Upper lobe of left lung (tissue), 6 donors: Measurements from ENCODE around the gene PTPRJ. TPM values are rescaled to one million over a fixed set of nuclear protein-coding genes. Genes with fewer than 3 reads are reported as not detected.

Experiments used
- ATAC-seq, 2 donors: fragments of 200-7000 bp; cut with Tn5 transposase; one replicate each; pipeline ENCODE4 v1.9.1; 2022; ENCODE audit warnings: mild to moderate bottlenecking in 2 of 2, moderate library complexity in 2 of 2; ENCODE audit not compliant: low FRiP score in 2 of 2
- DNase-seq, 2 donors: peaks; one replicate each; pipeline ENCODE4 v3.0.0-alpha.2; 2019 to 2020
- H3K27ac ChIP-seq, 4 donors: fragments of 200-600 bp; sonication (generic); one replicate each; pipeline ENCODE4 v1.5.1; 2016 to 2019
- H3K27me3 ChIP-seq, 4 donors: fragments of 200-600 bp; sonication (generic); one replicate each; pipeline ENCODE4 v1.5.1; 2017 to 2019
- H3K36me3 ChIP-seq, 4 donors: fragments of 200-600 bp; sonication (generic); one replicate each; pipeline ENCODE4 v1.5.1; 2016 to 2019
- H3K4me1 ChIP-seq, 4 donors: fragments of 200-600 bp; sonication (generic); one replicate each; pipeline ENCODE4 v1.5.1; 2018 to 2019
- H3K4me3 ChIP-seq, 4 donors: fragments of 200-600 bp; sonication (generic); one replicate each; pipeline ENCODE4 v1.5.1; 2017 to 2019; ENCODE audit warnings: mild to moderate bottlenecking in 2 of 4, moderate library complexity in 1 of 4
- H3K9me3 ChIP-seq, 4 donors: fragments of 200-600 bp; sonication (generic); one replicate each; pipeline ENCODE4 v1.5.1; 2018 to 2019
- EP300 ChIP-seq, 4 donors: sonication (generic); formaldehyde crosslinking; IDR thresholded peaks; one replicate each; pipeline ENCODE4 v1.5.1; 2017; ENCODE audit warnings: antibody characterized with exemption in 4 of 4, control low read depth in 2 of 4
- POLR2A ChIP-seq, 4 donors: fragments of 450-650 bp; IDR thresholded peaks; one replicate each; pipeline ENCODE4 v1.5.1; 2016 to 2017; ENCODE audit warnings: antibody characterized with exemption in 4 of 4, mild to moderate bottlenecking in 2 of 4
- POLR2AphosphoS5 ChIP-seq, 2 donors: sonication (generic); formaldehyde crosslinking; IDR thresholded peaks; one replicate each; pipeline ENCODE4 v1.5.1; 2017; ENCODE audit warnings: antibody characterized with exemption in 2 of 2
- WGBS, 2 donors: methylation state at CpG; one replicate each; pipeline ENCODE4 v1.1.5; 2017 to 2018; 5-methylcytosine and 5-hydroxymethylcytosine counted together
- total RNA-seq, 6 donors: library from RNA; depleted of rRNA in 4 of 6; stranded (reverse); fragments of >200 nt in 4 of 6; gene quantifications; one replicate each; pipeline versions ENCODE4 v1.1.0 to v1.2.1, GENCODE V29; 2016 to 2021
- TF ChIP-seq, protein P1 (sequence below), 6 experiments: fragments of 450-650 bp in 4 of 6; fragments of 200-600 bp in 2 of 6; sonication (generic) in 2 of 6; IDR thresholded peaks; one replicate each; pipeline ENCODE4 v1.5.1; 2016 to 2019; ENCODE audit warnings: antibody characterized with exemption in 6 of 6
- donor health status: DM: no; HTN: no; CAD: no; lungs with moderate emphysema.
- donor health status: DM: no; HTN: yes; CAD: no; lungs with severe emphysema.

The PTPRJ gene
- total RNA-seq, 6 donors from 2014 or later, result 17.9 to 50.4 (median 32.9) TPM

DNA sequence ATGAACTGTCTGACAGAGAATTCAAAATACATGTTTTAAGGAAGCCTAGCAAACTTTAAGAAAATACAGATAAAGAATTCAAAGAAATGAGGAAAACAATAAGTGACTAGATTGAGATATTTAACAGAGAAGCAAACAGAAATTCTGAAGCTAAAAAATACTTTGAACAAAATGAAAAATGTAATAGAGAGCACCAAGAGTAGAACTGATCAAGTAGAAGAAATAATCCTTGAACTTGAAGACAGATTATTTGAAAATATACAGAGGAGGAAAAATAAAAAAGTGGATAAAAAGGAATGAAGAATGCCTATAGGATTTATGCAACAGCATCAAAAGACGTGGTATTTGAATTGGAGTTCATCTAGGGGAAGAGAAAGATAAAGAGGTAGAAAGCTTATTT, 134.4 kb downstream of the PTPRJ start:
- no peak overlapping the region for H3K27ac ChIP-seq
- H3K36me3 ChIP-seq, result no peaks in the 10 kb centered on the region
- H3K9me3 ChIP-seq, result peaks cover 0 to 11% (median 2%) of the 10 kb centered on the region in 4 donors
- ATAC-seq (no peak), DNase-seq (no peak)
- peaks cover 4 to 6% (median 6%) of the 10 kb centered on the region in 4 donors for H3K4me1 ChIP-seq
- no peaks in the 10 kb centered on the region for H3K27me3 ChIP-seq
- H3K4me3 ChIP-seq, result no peak overlapping the region
- TF ChIP-seq, protein P1, sequence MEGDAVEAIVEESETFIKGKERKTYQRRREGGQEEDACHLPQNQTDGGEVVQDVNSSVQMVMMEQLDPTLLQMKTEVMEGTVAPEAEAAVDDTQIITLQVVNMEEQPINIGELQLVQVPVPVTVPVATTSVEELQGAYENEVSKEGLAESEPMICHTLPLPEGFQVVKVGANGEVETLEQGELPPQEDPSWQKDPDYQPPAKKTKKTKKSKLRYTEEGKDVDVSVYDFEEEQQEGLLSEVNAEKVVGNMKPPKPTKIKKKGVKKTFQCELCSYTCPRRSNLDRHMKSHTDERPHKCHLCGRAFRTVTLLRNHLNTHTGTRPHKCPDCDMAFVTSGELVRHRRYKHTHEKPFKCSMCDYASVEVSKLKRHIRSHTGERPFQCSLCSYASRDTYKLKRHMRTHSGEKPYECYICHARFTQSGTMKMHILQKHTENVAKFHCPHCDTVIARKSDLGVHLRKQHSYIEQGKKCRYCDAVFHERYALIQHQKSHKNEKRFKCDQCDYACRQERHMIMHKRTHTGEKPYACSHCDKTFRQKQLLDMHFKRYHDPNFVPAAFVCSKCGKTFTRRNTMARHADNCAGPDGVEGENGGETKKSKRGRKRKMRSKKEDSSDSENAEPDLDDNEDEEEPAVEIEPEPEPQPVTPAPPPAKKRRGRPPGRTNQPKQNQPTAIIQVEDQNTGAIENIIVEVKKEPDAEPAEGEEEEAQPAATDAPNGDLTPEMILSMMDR (IDR thresholded peaks at IDR 0.05), result no peak
- no peak for TF ChIP-seq EP300 (IDR thresholded peaks at IDR 0.05)
- no peak for TF ChIP-seq POLR2A (IDR thresholded peaks at IDR 0.05)
- TF ChIP-seq POLR2AphosphoS5 (IDR thresholded peaks at IDR 0.05), result no peak
- WGBS, 2 donors, result 95 to 98% methylated on average over 1 of the region's 1 CpG

- Histone ChIP-seq H3K27ac (no peak overlapping the region), H3K36me3 (peaks cover 0 to 8% (median 0%) of the 10 kb centered on the region in 4 donors), H3K4me1 (no peaks in the 10 kb centered on the region), H3K9me3 (peaks cover 0 to 11% (median 2%) of the 10 kb centered on the region in 4 donors), H3K4me3 (no peak overlapping the region), H3K27me3 (no peaks in the 10 kb centered on the region)
- ATAC-seq (no peak), DNase-seq (no peak)
- TF ChIP-seq, protein P1 (IDR thresholded peaks at IDR 0.05), result peak in 4 of 6 experiments; percentile 7 to 26 (median 19)
- no peak for TF ChIP-seq POLR2A (IDR thresholded peaks at IDR 0.05)
Observed at GRCh38 chr11:48116437-48117228, 136.3 kb downstream of the PTPRJ start.

- DNase-seq, result no peak
- Histone ChIP-seq H3K4me1 (no peaks in the 10 kb centered on the region), H3K4me3 (no peak overlapping the region), H3K27me3 (no peaks in the 10 kb centered on the region), H3K27ac (no peak overlapping the region), H3K36me3 (peaks cover 3 to 40% (median 25%) of the 10 kb centered on the region in 4 donors), H3K9me3 (no peaks in the 10 kb centered on the region)
- TF ChIP-seq POLR2A (IDR thresholded peaks at IDR 0.05), result no peak
- TF ChIP-seq, protein P1 (IDR thresholded peaks at IDR 0.05), result no peak
- TF ChIP-seq POLR2AphosphoS5 (IDR thresholded peaks at IDR 0.05), result no peak
- no peak for TF ChIP-seq EP300 (IDR thresholded peaks at IDR 0.05)
- 86 to 95% methylated on average over 7 of the region's 7 CpGs for WGBS, 2 donors
- no peak for ATAC-seq
Observed at GRCh38 chr11:48122246-48122645, 141.9 kb downstream of the PTPRJ start.

- DNase-seq (no peak), ATAC-seq (no peak)
- 90 to 98% methylated on average over 7 of the region's 7 CpGs for WGBS, 2 donors
Observed at GRCh38 chr11:48122656-48123055, 142.3 kb downstream of the PTPRJ start.

More at GRCh38 chr11:48122656-48123055, 142.3 kb downstream of the PTPRJ start:
- H3K4me3 ChIP-seq, result no peak overlapping the region
- no peak overlapping the region for H3K27ac ChIP-seq
- peaks cover 3 to 44% (median 28%) of the 10 kb centered on the region in 4 donors for H3K36me3 ChIP-seq
- no peaks in the 10 kb centered on the region for H3K4me1 ChIP-seq
- TF ChIP-seq EP300 (IDR thresholded peaks at IDR 0.05) (no peak), POLR2A (IDR thresholded peaks at IDR 0.05) (no peak), POLR2AphosphoS5 (IDR thresholded peaks at IDR 0.05) (no peak)
- TF ChIP-seq, protein P1 (IDR thresholded peaks at IDR 0.05), result no peak
- H3K27me3 ChIP-seq, result no peaks in the 10 kb centered on the region
- H3K9me3 ChIP-seq, result no peaks in the 10 kb centered on the region
